ENCODE measurements around the gene ARHGAP42. TPM values are rescaled to one million over a fixed set of nuclear protein-coding genes. Genes with fewer than 3 reads are reported as not detected.

Gene ARHGAP42
- polyA plus RNA-seq, 3 donors = 0.13 TPM; not detected in 2

- Histone ChIP-seq H3K4me2 (replicated peaks; ENCODE audit: extremely low read depth, low read length, poor library complexity, severe bottlenecking) (no peak overlapping the region), H2AFZ (ENCODE audit: insufficient read depth, low read depth, low read length, poor library complexity, severe bottlenecking) (no peak overlapping the region), H3K27me3 (ENCODE audit: control insufficient read depth in 2 of 2, insufficient read depth in 2 of 2, low read length in 2 of 2) (no peaks in the 10 kb centered on the region), H3K36me3 (replicated peaks in 1 of 2; ENCODE audit: control insufficient read depth in 1 of 2, insufficient read depth in 2 of 2, low read length in 2 of 2) (no peaks in the 10 kb centered on the region), H4K20me1 (ENCODE audit: insufficient read depth, low read length) (no peaks in the 10 kb centered on the region), H3K27ac (ENCODE audit: low read depth in 1 of 2, low read length in 2 of 2) (no peak overlapping the region), H3K4me1 (ENCODE audit: control insufficient read depth in 1 of 2, insufficient read depth in 2 of 2, low read length in 2 of 2) (no peaks in the 10 kb centered on the region), H3K79me2 (ENCODE audit: insufficient read depth, low read length) (no peaks in the 10 kb centered on the region), H3K4me3 (replicated peaks in 1 of 3; ENCODE audit: low read depth in 2 of 3, low read length in 3 of 3) (no peak overlapping the region), H3K9ac (ENCODE audit: insufficient read depth, low read length, poor library complexity, severe bottlenecking) (no peak overlapping the region), H3K9me3 (replicated peaks in 1 of 2; ENCODE audit: control insufficient read depth in 1 of 2, insufficient read depth in 1 of 2, low read length in 2 of 2) (no peaks in the 10 kb centered on the region)
- peaks cover 0 to 3% (median 0%) of the 10 kb centered on the region in 7 donors for H3K9me3 Mint-ChIP-seq
- 80% methylated on average over 1 of the region's 4 CpGs for WGBS (ENCODE audit: insufficient coverage)
- H3K4me3 Mint-ChIP-seq = no peak overlapping the region
- H3K4me1 Mint-ChIP-seq = no peaks in the 10 kb centered on the region
- DNase-seq = no peak
- peaks cover 0 to 3% (median 2%) of the 10 kb centered on the region in 3 donors for H3K27me3 Mint-ChIP-seq (ENCODE audit: low read depth in 3 of 3)
- intact Hi-C loops (cut with micrococcal nuclease) = no loop called here
- H3K36me3 Mint-ChIP-seq = no peaks in the 10 kb centered on the region
- no peak for TF ChIP-seq CTCF (IDR thresholded peaks at IDR 0.05)
- H3K27ac Mint-ChIP-seq = no peak overlapping the region
Measured at GRCh38 chr11:100849009-100849900, 162.2 kb downstream of the ARHGAP42 start.

- intact Hi-C loops (cut with micrococcal nuclease) = no loop called here
- Histone ChIP-seq H3K27me3 (ENCODE audit: control insufficient read depth in 2 of 2, insufficient read depth in 2 of 2, low read length in 2 of 2) (no peaks in the 10 kb centered on the region), H3K4me3 (replicated peaks in 1 of 3; ENCODE audit: low read depth in 2 of 3, low read length in 3 of 3) (no peak overlapping the region), H4K20me1 (ENCODE audit: insufficient read depth, low read length) (no peaks in the 10 kb centered on the region), H3K79me2 (ENCODE audit: insufficient read depth, low read length) (no peaks in the 10 kb centered on the region), H3K9me3 (replicated peaks in 1 of 2; ENCODE audit: control insufficient read depth in 1 of 2, insufficient read depth in 1 of 2, low read length in 2 of 2) (no peaks in the 10 kb centered on the region), H3K36me3 (replicated peaks in 1 of 2; ENCODE audit: control insufficient read depth in 1 of 2, insufficient read depth in 2 of 2, low read length in 2 of 2) (no peaks in the 10 kb centered on the region), H3K9ac (ENCODE audit: insufficient read depth, low read length, poor library complexity, severe bottlenecking) (no peak overlapping the region), H2AFZ (ENCODE audit: insufficient read depth, low read depth, low read length, poor library complexity, severe bottlenecking) (no peak overlapping the region), H3K4me1 (ENCODE audit: control insufficient read depth in 1 of 2, insufficient read depth in 2 of 2, low read length in 2 of 2) (no peaks in the 10 kb centered on the region), H3K27ac (ENCODE audit: low read depth in 1 of 2, low read length in 2 of 2) (no peak overlapping the region), H3K4me2 (replicated peaks; ENCODE audit: extremely low read depth, low read length, poor library complexity, severe bottlenecking) (no peak overlapping the region)
- Mint-ChIP-seq H3K27me3 (ENCODE audit: low read depth in 3 of 3) (peaks cover 0 to 3% (median 2%) of the 10 kb centered on the region in 3 donors), H3K4me3 (no peak overlapping the region), H3K27ac (no peak overlapping the region), H3K9me3 (peaks cover 0 to 3% (median 0%) of the 10 kb centered on the region in 7 donors), H3K4me1 (no peaks in the 10 kb centered on the region), H3K36me3 (no peaks in the 10 kb centered on the region)
- DNase-seq = no peak
- no peak for TF ChIP-seq CTCF (IDR thresholded peaks at IDR 0.05)
- WGBS (ENCODE audit: insufficient coverage) = no CpG with 5 or more reads among the region's 4 CpGs
Measured at GRCh38 chr11:100849901-100850235, 162.8 kb downstream of the ARHGAP42 start.

Data from CD14-positive monocyte (primary cell).